ENCODE measurements around the gene GPRC5C.

Gene GPRC5C

DNA sequence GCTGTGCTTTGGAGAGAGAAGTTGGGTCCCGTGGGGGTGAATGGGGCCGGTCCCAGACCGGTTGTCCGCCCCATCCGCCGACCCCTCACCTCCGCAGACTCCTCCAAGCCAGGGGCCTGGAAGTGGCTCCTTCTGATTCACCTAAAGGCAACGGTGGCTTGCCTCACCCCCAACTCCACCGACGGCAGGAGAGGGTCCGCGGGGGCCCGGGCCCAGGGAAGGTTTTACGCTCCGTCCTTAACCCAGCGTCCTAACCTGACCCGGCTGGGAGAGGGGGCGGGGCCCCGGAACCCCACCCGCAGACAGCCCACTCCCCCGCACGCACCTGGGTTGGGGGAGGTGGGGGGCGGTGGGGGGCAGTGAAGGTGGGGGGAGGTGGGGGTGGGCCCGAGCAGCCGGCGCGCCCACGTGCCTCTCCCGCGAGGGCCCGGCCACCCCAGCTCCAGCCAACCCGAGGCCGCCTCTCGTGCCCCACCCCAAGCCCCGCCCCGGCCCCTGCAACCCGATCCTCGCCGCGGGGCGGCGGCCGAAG is 21.8 kb downstream of the GPRC5C start:
- peak; percentile 81 for DNase-seq

DNA sequence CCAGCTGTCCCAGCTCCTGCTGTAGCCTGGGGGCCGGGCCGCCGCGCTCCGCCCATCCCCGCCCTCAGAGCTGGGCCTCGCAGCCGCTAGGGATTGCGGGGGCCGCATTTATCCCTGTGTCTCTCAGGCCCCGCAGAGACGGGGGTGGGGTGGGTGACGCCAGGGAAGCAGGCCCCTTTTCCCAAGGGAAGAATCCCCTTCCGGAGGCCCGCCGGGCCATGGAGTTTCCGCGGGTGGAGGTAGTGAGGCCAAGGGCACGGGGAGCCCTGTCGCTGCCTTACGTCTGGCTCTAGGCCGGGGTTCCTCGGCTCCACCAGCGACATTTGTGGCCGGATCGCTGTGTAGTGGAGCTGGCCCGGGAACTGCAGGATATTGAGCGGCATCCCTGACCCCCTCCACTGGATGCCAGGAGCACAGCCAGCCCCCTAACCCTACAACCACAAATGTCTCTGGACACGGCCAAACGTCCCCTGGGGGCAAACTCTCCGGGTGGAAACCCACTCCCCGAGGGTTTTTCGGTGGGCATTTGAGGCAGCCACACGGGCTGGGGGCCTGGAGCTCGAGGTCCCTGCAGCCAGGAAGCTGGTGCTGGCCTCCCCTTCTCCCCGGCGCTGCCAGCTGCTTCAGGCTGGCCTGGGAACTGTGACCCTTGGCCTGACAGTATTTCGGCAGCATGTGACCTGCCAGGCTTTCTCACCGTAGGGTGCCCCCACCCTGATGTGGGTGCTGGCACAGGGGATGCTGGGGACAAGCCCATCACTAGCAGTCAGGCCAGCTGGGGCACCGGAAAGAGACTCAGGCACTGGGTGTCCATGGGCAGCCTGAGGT is 22.5 kb downstream of the GPRC5C start:
- DNase-seq = no peak

DNA sequence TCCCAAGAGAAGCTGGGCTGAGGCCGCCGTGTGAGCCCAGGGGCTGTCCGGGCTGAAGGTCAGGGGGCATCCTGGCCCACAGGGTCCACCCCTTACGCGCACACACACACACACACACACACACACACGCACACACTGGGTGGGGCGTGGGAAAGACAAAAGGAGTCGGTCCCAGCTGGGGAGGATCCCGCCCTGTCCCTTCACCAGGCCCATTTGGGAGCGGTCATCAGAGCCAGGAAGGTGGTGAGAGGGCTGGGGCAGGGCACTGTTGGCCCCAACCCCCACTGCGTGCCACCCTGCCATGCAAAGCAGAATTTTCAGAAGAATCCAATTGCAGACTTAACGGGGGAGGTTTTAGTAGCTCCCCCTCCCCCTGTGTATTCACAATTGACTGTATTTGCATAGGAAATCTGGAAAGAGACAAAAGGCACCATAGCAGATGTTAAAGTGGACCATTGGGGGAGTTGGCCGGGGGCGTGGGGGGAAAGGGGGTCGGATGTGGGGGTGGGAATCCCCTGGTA is 23.2 kb downstream of the GPRC5C start:
- no peak for DNase-seq

DNA sequence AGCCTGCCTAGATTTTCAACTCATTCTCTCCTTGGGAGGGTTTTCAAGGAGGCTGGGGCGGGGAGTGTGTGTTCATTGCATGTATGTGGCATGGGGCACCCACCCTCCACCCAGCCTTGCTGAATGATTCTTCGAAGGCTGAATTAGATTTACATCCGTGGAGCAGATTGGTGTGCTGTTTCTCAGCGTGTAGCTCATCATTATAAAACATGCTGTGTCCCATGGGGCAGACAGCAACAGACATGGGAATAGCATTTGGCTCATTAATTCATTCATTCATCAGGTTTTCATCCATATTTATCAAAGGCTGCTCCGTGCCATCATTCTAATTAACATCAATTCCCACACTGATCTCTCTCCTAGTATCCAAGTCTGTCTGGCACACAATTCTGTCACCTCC is 23.9 kb downstream of the GPRC5C start:
- no peak for DNase-seq

DNA sequence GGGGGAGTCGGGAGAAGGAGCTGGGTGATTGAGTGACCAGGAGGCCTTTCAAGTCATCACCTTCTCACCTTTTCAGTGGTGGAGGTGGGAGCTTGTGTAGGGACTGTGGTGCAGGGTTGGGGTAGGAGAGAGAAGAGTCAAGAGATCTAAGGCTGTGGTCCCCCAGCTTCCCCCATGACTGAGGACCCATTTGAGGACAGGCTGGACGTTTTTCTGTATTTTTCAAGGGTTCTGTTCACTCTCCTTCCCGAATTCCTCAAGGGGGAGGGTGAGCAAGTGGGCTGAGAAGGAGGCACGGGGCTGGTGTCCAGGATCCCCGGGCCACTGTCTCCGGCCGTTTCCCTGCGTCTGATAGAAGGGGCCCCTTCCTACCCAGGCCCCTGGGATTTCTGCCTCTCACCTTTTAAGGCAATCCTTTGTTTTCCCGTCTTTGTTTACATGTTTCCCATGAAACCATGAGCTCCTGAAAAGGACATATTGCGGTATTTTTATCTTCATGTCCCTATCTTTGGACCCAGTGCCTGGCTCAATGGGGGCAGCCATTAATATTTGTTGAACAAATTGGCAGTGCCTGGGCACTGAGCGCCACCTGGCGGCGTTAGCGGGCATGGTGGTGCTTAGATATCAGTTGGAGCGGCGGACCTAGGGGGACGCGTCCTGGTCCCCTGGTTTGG is 25.4 kb downstream of the GPRC5C start:
- DNase-seq = peak; percentile 50

DNA sequence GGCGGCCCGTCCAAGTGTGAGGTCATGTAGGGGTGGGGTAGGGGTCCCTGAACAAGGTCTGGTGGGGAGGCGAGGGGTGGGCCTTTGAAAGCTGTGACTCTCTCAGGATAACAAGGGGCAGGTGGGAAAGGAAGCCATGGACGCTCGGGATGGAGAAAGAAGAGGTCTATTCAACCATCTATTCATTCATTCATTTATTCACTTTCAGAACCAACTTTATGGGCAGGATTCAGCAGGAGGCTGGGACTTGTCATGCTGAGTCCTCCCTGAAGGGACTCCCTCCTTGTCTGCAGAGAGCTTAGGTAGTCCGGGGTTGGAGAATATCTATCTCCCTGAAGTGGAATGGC is 25.9 kb downstream of the GPRC5C start:
- no peak for DNase-seq

DNA sequence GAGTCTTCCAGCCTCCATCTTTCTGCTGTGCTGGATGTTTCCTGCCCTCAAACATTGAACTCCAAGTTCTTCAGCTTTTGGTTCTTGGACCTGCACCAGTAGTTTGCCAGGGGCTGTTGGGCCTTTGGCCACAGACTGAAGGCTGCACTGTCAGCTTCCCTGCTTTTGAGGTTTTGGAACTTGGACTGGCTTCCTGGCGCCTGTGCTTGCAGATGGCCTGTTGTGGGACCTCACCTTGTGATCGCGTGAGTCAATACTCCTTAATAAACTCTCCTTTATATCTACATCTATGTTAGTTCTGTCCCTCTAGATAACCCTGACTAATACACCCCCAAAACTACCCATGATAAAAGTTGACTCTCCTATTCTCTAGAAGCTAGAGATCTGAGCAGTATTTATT is 26.9 kb downstream of the GPRC5C start:
- DNase-seq = no peak

DNA sequence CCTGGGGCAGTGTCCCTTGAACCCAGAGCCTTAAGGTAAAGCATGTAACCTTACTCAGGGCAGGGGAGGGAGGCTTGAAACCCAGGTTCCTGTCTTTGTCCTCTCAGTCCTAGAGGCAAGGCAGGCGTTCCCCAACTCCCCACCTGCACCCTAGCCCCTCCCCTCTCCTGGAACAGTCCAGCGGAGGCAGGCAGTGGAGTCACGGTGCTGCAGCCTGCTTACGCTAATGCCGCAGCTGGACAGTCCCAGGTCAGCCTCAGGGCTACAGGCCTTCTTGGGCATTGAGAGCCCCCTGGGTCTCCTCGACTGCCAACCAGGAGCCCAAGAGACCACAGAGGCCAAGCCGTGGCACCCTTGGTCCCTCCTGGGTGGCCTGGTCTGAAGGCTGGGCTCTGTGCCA is 27.7 kb downstream of the GPRC5C start:
- no peak for DNase-seq

DNA sequence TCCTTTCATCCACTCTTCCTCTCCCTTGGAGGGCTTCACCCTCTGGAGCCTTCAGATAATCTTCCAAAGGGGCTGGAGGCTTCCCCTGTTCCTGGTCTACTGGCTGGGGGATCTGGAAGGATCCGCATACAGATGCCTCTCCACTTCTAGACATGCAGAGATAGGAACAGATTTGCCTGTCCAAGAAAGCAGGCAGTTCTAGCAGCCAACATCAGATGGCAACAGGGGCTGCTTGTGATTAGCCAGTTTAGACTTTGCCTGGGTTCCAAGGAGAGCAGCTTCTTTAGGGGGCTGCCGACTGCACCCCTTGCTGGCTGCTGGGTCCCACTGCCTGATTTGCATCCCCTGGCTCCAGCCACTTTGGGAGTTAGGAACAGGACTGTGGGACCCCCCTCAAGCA is 28.4 kb downstream of the GPRC5C start:
- DNase-seq = no peak

DNA sequence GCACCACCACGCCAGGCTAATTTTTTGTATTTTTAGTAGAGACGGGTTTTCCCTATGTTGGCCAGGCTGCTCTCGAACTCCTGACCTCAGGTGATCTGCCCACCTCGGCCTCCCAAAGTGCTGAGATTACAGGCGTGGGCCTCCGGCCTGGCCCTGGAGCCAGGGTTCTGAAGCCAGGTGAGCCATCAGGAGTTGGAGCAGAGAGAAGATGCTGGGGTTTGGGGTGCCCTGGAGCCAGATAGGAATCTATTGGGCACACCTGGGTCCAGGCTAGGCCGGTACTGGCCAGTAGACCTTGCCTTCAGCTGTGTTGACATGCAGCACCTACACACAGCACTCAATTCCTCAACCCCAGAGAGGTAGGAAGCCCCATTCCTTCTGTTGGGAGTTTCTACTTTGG is 29.1 kb downstream of the GPRC5C start:
- no peak for DNase-seq

DNA sequence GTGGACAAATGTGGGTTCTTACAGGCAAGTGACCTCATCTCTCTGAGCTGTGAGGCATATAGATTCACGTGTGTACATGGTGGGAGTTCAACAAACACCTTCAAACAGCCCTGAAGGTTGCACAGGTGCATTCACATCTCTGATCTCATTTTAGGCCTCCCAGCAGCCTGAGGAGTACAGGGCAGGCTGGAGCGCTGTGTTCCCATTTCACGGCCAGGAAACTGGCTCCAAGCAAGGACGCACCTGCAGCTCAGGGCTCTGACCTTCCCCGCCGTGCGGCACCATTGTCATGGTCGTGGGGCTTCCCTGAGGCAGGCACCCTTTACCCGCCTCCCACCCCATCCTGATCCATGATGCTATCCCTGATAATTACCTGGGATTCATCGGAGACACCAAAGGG is 29.7 kb downstream of the GPRC5C start:
- DNase-seq = no peak

DNA sequence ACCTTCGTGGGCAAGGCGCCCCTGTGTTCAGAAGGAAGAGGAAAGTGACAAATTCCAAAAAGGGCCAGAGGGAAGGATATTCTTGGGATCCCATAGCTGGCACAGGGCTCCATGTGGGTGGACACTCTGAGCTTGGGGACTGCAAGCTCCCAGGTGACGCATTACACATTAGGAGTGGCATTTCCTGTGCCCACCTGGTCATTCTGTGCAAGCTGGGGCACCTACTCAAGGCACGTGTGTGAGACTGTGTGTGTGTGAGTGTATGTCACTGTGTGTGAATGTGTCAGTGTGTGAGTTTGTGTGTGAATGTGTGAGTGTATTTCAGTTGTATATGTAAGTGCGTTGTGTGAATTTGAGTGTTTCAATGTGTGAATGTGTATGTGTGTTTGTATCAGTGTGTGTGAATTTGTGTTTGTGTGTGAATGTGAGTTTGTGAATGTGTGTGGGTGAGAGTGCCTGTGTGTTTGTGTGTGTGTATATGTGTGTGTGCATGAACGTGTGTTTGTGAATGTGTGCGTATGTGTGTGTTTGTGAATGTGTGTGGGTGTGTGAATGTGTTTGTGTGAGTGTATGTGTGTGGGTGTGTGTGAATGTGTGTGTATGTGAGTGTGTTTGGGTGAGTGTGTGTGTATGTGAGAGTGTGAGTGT is 33.0 kb downstream of the GPRC5C start:
- no peak for DNase-seq

DNA sequence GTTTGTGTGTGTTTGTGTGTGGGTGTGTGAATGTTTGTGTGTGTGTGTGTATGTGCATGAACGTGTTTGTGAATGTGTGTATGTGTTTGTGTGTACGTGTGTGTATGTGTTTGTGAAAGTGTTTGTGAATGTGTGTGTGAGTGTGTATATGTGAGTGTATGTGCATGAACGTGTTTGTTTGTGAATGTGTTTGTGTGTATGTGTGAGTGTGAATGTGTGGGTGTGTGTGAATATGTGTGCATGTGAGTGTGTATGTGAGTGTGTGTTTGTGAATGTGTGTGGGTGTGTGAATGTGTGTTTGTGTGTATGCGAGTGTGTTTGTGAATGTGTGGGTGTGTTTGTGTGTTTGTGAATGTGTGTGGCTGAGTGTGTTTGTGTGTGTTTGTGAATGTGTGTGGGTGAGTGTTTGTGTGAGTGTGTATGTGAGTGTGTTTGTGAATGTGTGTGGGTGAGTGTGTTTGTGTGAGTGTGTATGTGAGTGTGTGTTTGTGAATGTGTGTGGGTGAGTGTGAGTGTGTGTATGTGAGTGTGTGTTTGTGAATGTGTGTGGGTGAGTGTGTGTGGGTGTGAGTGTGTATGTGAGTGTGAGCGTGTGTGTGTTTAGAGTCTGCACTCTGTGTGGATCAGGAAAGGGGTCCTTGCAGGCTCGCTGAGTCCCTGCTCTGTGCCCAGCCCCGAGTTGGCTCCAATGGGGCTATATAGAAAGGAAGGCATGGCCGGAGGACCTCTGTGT is 33.7 kb downstream of the GPRC5C start:
- DNase-seq = no peak

DNA sequence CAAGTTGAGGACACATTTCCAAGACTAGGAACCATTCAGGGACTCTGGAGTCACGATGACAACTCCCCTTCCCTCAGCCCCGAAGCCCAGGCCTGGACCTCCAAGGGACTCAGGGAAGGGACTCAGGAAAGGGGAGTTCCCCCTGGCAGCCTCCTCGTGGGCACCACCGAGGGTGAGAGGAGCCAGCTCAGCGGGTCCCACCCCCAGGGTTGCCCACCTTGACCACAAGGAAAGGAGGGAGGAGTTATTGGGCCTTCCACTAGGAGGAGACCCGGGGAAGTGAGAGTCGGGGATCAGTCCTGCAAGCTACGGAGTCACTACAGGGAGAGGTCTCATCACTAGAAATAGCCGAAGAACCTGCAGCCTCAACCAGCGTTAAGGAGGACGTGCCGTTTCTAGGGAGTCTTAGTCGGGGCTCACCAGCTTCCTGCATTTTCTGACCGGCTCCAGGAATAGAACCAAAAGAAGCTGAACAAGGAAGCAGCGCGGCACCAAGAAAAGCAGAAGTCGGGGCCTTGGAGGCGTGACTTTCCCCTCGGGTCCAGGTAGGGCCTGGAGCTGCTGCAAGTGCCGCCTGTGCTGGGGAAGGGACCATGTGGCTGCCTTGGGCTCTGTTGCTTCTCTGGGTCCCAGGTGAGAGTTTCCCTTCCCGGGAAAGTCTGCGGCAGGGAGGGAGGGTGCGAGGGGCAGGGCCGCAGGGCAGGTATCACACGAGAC is 34.4 kb downstream of the GPRC5C start, which contains the start of gene CD300A:
CD300A (plus strand) TSS at position 524 of the 717 bp plus-strand sequence; CDS start at position 594, 70 bp downstream.
- DNase-seq = no peak

DNA sequence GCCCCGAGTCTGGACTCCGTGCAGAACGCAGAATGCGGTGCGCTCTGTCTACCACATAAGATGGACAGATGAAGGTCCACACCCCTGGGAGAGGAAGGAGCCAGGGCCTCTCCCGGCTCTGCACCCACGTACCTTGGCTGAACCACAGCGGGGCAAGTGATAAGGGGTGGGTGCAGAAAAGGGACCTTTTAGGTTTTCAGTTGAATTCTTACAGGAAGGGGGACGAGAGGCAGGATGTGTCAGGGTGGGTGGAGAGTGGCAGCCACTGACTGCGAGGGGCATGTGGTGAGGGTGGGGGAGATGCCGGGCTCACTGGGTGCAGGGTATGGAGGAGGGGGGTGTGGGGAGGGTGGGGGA is 34.9 kb downstream of the GPRC5C start:
- no peak for DNase-seq

DNA sequence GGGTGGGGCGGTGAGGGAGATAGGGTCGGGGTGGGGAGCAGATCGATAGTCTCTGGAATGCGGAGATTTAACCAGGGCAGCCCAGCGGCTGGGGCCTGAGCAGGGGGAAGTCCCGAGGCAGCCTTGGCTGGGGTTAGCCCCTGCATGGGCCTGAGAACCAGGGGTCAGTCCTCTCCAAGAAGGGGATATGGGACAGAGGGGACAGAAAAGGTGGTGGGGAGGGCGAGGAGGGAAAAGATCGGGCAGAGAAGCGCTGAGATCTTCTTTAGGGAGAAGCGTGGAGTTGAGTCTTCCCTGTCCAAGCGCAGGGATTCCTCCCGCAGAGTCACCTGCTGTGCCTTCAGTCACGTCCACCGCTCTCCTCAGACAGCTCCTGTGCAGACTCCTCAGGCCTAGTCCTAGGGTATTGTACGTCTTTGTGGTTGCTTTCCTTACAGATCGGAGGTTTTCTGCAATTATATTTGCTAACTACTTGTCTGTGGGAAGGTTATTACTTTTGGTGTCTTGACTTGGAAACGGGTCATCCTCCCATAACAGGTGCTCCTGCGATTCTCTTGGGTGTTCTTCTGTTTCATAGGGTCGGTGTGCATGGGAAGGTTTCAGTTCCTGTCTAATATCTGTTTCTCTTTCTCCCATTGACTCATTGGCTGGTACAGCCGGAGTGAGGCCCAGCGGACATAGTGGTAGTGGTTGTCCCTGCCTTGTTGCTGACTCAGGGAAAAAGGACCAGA is 35.5 kb downstream of the GPRC5C start:
- no peak for DNase-seq

DNA sequence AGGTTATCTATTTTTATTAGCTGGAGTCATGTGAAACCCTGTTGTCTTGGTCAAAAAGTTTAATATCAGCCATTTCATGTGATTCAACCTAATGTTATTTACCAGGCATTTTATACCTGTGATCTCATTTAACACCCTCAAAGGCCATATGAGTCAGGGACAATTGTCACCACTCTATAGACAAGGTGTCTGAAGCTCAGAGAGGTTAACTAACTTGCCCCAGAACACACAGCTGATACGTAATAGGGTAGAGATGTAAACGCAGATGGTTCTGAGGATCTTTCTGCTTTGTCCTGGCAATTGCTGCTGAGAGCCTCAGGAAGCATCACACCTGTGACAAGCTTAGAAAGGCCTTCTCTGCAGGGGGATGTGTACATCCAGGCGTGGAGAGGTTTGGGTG is 39.5 kb downstream of the GPRC5C start:
- no peak for DNase-seq

DNA sequence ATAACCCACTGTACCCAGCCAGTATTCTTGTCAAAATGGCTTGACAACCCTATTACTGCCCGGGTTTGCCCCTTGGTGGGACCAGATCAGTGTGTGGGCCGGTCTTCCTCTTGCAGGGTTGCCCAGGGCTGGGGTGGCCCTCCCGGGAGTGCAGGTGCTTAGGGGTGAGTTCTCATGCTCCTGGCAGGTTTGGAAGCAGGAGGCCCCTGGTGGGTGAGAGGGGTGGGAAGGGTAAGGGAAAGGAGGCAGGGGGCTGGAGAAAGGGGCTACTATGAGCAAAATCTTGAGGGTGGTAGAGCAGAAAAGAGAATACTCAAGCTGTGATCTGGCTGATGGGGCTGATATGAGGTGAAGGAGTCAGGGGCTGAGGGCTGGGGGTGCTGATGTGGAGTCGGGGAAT is 41.0 kb downstream of the GPRC5C start:
- DNase-seq = no peak

DNA sequence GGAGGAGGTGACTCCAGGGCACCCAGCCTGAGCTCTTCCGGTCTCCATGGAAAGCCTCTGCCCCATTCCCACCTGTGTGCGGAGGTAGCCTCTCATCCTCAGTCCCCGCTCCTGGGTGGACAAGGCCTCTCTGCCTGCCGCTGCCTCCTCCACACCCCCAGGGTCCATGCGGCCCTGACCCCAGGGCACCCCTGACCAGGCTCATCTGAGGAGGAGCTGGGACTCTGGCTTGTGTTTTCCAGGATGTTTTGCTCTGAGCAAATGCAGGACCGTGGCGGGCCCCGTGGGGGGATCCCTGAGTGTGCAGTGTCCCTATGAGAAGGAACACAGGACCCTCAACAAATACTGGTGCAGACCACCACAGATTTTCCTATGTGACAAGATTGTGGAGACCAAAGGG is 41.4 kb downstream of the GPRC5C start:
- no peak for DNase-seq

DNA sequence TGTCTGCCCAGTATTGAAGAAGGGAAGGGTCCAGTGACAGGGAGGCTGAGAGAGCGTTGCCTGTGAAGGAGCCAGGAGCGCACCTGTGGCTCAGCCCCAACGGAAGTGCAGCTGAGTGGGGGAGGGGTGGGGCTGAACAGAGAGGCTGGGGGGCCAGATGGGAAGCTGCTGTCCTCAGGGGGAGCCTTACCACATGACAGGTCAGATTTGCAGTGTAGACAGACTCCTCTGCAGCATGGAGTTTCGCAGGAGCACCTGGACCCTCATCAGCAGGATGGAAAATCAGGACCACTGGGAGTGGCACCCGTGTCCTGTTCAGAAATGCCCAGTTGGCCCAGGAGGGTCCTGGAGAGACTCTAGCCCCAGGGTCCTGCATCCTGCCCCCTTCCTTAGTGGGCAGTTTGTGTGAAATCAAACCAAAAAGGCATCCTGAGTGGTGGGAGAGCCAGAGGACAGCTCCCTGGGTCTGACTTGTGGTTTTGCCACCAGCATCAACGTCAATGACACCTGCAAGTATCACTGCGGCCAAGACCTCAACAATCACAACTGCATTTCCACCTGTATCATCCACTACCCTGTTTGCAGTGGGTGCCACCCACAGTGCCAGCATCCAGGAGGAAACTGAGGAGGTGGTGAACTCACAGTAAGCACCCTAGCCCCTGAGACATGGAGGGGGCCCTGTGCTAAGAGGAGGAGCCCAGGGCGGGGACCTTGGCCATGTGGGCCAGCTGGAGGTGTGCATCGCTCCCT is 42.3 kb downstream of the GPRC5C start:
- DNase-seq = no peak

DNA sequence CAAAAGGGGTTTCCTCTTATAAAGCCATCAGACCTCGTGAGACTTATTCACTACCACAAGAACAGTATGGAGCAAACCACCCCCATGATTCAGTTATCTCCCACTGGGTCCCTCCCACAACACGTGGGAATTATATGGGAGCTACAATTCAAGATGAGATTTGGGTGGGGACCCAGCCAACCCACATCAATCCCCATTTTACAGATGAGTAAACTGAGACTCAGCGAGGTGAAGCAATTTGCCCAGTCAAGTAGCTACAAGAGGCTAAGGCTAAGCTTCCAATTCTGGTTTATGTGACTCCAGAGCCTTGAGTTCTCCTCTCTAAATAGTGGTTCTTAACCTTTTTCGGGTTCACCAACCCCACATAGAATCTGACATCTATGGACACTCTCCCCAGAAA is 43.3 kb downstream of the GPRC5C start:
- no peak for DNase-seq

Data from NCI-H2029 (cell line).